ENCODE results near the gene SNED1. TPM values are rescaled to one million over a fixed set of nuclear protein-coding genes. Genes with fewer than 3 reads are reported as not detected.

Gene SNED1
- total and polyA plus RNA-seq, 2 experiments from 2014 or later, result 1.5 to 2.8 TPM

DNA sequence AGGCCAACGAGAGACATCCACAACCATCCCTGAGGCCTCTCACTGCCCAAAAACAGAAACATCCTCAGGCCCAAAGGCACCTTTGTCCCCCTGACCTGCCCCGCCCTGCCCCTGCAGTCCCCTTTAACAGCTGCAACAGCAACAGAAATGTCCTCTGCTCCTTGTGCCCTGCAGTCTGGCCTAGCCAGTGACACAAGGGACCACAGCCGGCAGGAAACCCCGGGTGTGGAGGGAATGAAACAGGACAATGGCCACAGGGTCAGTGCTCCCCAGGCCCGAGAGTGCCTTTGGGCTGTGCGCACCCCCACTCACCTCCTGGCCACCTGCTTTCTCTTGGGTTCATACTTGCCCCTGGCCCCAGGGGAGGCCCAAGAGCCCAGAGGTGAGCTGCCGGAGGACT lies 35.6 kb downstream of the SNED1 start:
- Histone ChIP-seq H3K36me3 (ENCODE audit: insufficient read depth) (no peaks in the 10 kb centered on the region), H3K4me3 (no peak overlapping the region), H4K20me1 (replicated peaks; ENCODE audit: insufficient read depth) (no peaks in the 10 kb centered on the region), H3K79me2 (replicated peaks; ENCODE audit: insufficient read depth) (no peaks in the 10 kb centered on the region), H3K4me1 (ENCODE audit: insufficient read depth) (peaks cover 8% of the 10 kb centered on the region; the same call in 1 of the 2 replicates), H2AFZ (no peak overlapping the region), H3F3A (replicated peaks; ENCODE audit: low read depth) (no peaks in the 10 kb centered on the region), H3K9me2 (ENCODE audit: insufficient read depth) (no peaks in the 10 kb centered on the region), H3K27me3 (ENCODE audit: insufficient read depth) (peaks cover 6% of the 10 kb centered on the region), H3K27ac (ENCODE audit: low read depth) (no peak overlapping the region), H3K4me2 (no peak overlapping the region)
- H3K36me3 Mint-ChIP-seq (ENCODE audit: low read depth), result no peaks in the 10 kb centered on the region; the same call in 2 of the 3 replicates
- peaks cover 20% of the 10 kb centered on the region for H3K27me3 Mint-ChIP-seq (ENCODE audit: insufficient read depth, low read depth, poor library complexity)
- TF ChIP-seq ETS1 (IDR thresholded peaks at IDR 0.05) (no peak), NANOG (IDR thresholded peaks at IDR 0.05; ENCODE audit: borderline replicate concordance) (no peak), EZH2 (IDR thresholded peaks at IDR 0.05; ENCODE audit: low read depth, unreplicated experiment) (no peak), ZNF331 (CRISPR knock-in tag; IDR thresholded peaks at IDR 0.05; ENCODE audit: low read depth) (no peak), CTCF (conservative IDR thresholded peaks at IDR 0.05; ENCODE audit: low read depth in 2 of 2) (no peak), EZH2phosphoT487 (IDR thresholded peaks at IDR 0.05; ENCODE audit: unreplicated experiment) (no peak), ZNF114 (CRISPR knock-in tag; IDR thresholded peaks at IDR 0.05) (no peak), CREB1 (CRISPR knock-in tag; IDR thresholded peaks at IDR 0.05; ENCODE audit: low read depth) (no peak), REST (IDR thresholded peaks at IDR 0.05; ENCODE audit: unreplicated experiment) (no peak), STAT1 (IDR thresholded peaks at IDR 0.05; ENCODE audit: unreplicated experiment) (no peak), JUNB (IDR thresholded peaks at IDR 0.05; ENCODE audit: unreplicated experiment) (no peak), POLR2AphosphoS5 (IDR thresholded peaks at IDR 0.05; ENCODE audit: low read depth) (no peak)
- TF ChIP-seq, protein P1, sequence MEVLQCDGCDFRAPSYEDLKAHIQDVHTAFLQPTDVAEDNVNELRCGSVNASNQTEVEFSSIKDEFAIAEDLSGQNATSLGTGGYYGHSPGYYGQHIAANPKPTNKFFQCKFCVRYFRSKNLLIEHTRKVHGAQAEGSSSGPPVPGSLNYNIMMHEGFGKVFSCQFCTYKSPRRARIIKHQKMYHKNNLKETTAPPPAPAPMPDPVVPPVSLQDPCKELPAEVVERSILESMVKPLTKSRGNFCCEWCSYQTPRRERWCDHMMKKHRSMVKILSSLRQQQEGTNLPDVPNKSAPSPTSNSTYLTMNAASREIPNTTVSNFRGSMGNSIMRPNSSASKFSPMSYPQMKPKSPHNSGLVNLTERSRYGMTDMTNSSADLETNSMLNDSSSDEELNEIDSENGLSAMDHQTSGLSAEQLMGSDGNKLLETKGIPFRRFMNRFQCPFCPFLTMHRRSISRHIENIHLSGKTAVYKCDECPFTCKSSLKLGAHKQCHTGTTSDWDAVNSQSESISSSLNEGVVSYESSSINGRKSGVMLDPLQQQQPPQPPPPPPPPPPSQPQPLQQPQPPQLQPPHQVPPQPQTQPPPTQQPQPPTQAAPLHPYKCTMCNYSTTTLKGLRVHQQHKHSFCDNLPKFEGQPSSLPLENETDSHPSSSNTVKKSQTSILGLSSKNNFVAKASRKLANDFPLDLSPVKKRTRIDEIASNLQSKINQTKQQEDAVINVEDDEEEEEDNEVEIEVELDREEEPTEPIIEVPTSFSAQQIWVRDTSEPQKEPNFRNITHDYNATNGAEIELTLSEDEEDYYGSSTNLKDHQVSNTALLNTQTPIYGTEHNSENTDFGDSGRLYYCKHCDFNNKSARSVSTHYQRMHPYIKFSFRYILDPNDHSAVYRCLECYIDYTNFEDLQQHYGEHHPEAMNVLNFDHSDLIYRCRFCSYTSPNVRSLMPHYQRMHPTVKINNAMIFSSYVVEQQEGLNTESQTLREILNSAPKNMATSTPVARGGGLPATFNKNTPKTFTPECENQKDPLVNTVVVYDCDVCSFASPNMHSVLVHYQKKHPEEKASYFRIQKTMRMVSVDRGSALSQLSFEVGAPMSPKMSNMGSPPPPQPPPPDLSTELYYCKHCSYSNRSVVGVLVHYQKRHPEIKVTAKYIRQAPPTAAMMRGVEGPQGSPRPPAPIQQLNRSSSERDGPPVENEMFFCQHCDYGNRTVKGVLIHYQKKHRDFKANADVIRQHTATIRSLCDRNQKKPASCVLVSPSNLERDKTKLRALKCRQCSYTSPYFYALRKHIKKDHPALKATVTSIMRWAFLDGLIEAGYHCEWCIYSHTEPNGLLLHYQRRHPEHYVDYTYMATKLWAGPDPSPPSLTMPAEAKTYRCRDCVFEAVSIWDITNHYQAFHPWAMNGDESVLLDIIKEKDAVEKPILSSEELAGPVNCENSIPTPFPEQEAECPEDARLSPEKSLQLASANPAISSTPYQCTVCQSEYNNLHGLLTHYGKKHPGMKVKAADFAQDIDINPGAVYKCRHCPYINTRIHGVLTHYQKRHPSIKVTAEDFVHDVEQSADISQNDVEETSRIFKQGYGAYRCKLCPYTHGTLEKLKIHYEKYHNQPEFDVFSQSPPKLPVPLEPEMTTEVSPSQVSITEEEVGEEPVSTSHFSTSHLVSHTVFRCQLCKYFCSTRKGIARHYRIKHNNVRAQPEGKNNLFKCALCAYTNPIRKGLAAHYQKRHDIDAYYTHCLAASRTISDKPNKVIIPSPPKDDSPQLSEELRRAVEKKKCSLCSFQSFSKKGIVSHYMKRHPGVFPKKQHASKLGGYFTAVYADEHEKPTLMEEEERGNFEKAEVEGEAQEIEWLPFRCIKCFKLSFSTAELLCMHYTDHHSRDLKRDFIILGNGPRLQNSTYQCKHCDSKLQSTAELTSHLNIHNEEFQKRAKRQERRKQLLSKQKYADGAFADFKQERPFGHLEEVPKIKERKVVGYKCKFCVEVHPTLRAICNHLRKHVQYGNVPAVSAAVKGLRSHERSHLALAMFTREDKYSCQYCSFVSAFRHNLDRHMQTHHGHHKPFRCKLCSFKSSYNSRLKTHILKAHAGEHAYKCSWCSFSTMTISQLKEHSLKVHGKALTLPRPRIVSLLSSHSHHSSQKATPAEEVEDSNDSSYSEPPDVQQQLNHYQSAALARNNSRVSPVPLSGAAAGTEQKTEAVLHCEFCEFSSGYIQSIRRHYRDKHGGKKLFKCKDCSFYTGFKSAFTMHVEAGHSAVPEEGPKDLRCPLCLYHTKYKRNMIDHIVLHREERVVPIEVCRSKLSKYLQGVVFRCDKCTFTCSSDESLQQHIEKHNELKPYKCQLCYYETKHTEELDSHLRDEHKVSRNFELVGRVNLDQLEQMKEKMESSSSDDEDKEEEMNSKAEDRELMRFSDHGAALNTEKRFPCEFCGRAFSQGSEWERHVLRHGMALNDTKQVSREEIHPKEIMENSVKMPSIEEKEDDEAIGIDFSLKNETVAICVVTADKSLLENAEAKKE (CRISPR knock-in tag; IDR thresholded peaks at IDR 0.05), result no peak
- H3K9me3 Mint-ChIP-seq, result no peaks in the 10 kb centered on the region; the same call in 2 of the 3 replicates
- no peak for ATAC-seq
- DNase-seq (ENCODE audit: low spot score), result no peak
- no peak overlapping the region for H3K27ac Mint-ChIP-seq
- peaks cover 7% of the 10 kb centered on the region for H3K4me1 Mint-ChIP-seq
- no peak overlapping the region for H3K4me3 Mint-ChIP-seq

Measured in GM23338 (cell line).